ENCODE data around the gene NRBF2. TPM values are rescaled to one million over a fixed set of nuclear protein-coding genes. Genes with fewer than 3 reads are reported as not detected.

Gene NRBF2
- total RNA-seq = 23.5 and 25.1 TPM in 2 replicates

DNA sequence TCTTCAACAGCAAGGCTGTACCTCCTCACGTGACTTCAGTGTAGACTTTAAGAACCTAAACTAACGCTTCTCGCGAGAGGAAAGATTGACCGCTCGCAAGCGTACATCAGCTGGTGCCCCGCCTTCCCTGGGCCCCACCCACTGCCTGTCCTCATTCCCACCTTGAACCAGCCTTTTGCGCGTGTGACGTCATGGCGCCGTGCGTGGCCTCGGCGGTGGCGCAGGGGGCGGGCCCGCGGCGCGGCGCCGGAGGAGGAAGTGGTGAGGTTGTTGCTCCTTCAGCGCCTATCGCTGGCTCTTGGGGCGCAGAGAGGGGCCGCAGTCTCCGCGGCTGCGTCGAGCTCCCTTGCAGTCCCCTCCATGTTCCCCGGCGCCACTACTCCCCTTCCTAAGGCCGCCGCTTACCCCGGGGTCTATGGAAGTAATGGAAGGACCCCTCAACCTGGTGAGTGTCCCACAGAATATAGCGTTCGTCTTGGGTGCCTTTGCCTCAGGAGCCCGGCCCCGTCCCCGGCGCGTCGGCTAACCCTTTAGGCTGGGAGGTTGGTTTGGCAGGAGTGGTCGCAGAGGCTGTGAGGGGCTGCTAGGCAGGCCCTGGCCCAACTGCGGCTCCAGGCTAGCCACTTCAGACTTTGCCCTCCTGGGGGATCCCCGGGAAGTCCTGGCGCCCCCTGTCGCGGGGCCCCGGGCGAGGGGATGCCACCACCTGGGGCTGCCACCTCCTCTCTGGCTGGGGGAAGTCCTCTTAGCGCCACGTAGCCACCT lies at the start of gene NRBF2:
TSS of gene NRBF2 (plus strand) at position 273 of the 765 bp plus-strand sequence. CDS start at position 416, 143 bp downstream.

Small RNAs within 50 kb of the gene (small RNA-seq; reads per million reads assigned to genes)
- gene RNU6-543P = not detected

Measured in placental epithelial cell (primary cell).